Upper lobe of right lung (tissue), 1 donor: ENCODE measurements around the gene TMEM132A. TPM values are rescaled to one million over a fixed set of nuclear protein-coding genes. Genes with fewer than 3 reads are reported as not detected.

Source experiments
- ATAC-seq: fragments of 200-7000 bp; cut with Tn5 transposase; one replicate; pipeline ENCODE4 v1.9.1; 2020; ENCODE audit warnings: mild to moderate bottlenecking, moderate library complexity
- DNase-seq: peaks from one replicate; pipeline ENCODE4 v3.0.0-alpha.2; 2020
- H3K27ac ChIP-seq: fragments of 200-600 bp; one replicate; pipeline ENCODE4 v1.8.0; 2022
- H3K27me3 ChIP-seq: fragments of 200-600 bp; one replicate; pipeline ENCODE4 v1.8.0; 2022; ENCODE audit warnings: mild to moderate bottlenecking
- H3K36me3 ChIP-seq: fragments of 200-600 bp; one replicate; pipeline ENCODE4 v1.8.0; 2022
- H3K4me1 ChIP-seq: fragments of 200-600 bp; one replicate; pipeline ENCODE4 v1.8.0; 2022
- H3K4me3 ChIP-seq: fragments of 200-600 bp; one replicate; pipeline ENCODE4 v1.8.0; 2022; ENCODE audit warnings: mild to moderate bottlenecking
- H3K9me3 ChIP-seq: fragments of 200-600 bp; one replicate; pipeline ENCODE4 v1.8.0; 2022
- intact Hi-C: fragments of 100-400 bp; cut with DNase I; formaldehyde crosslinking; loops from one replicate; pipeline ENCODE4 v1.11.0; 2022
- total RNA-seq: library from RNA; stranded (reverse); fragmentation: NEBNext Ultra II Directional; extraction: Animal tissue kit (Norgen Biotek cat#: 25700); gene quantifications from one replicate; pipeline ENCODE4 v1.2.1, GENCODE V29; 2021
- TF ChIP-seq, protein P1 (sequence below): fragments of 200-600 bp; IDR thresholded peaks from one replicate; pipeline ENCODE4 v1.8.0; 2022; ENCODE audit warnings: antibody characterized with exemption
- donor health status: DM: no; HTN: yes; CAD: no; lungs with severe emphysema.

Gene TMEM132A
- total RNA-seq, 1 donor from 2014 or later = 18.4 TPM

DNA sequence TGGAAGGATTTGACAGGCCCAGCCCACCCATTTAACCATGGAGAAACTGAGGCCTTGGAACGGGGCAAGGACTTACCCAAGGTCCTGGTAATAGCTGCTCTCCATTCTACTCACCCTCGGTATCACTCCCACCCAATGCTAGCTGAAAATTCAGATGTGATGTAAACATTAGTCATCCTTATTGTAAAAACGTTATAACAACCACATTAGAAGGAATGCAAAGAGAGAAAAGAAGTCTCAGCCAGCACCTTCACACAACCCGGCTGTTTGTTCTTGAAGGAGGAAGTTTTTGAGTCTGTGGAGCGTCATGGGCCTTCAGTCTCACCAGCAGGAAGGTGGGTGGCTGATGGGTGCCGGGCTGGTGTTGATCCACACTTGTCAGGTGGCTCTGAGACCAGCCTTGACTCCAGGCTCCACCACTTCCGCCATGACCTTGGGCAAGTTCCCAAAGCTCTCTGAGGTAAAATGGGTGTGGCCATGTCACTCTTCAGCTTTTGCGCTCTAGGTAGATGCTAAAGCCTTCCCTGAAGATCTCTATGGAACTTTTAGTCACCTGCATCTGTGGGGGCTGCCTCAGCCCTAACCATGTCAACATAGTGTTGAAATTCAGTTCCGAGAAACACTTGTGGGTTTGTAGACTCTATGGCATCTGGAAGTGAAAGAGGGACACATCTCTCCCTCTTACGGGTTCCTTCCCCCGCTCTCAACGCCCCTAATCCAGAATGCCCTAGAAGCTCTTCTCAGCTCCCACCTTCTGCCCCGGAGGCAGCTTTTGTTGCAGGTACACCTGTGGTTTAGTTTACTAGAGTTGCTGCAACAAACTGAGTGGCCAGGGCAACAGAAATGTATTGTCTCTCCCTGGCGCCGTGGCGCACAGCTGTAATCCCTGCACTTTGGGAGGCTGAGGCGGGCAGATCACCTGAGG is 62.0 kb downstream of the TMEM132A start:
- H3K4me3 ChIP-seq = no peak overlapping the region
- H3K27me3 ChIP-seq = no peaks in the 10 kb centered on the region
- no peaks in the 10 kb centered on the region for H3K4me1 ChIP-seq
- DNase-seq (peak; percentile 79), ATAC-seq (peak; percentile 88)
- no peaks in the 10 kb centered on the region for H3K9me3 ChIP-seq
- intact Hi-C loops = no loop called here
- TF ChIP-seq, protein P1, sequence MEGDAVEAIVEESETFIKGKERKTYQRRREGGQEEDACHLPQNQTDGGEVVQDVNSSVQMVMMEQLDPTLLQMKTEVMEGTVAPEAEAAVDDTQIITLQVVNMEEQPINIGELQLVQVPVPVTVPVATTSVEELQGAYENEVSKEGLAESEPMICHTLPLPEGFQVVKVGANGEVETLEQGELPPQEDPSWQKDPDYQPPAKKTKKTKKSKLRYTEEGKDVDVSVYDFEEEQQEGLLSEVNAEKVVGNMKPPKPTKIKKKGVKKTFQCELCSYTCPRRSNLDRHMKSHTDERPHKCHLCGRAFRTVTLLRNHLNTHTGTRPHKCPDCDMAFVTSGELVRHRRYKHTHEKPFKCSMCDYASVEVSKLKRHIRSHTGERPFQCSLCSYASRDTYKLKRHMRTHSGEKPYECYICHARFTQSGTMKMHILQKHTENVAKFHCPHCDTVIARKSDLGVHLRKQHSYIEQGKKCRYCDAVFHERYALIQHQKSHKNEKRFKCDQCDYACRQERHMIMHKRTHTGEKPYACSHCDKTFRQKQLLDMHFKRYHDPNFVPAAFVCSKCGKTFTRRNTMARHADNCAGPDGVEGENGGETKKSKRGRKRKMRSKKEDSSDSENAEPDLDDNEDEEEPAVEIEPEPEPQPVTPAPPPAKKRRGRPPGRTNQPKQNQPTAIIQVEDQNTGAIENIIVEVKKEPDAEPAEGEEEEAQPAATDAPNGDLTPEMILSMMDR = no peak
- no peak overlapping the region for H3K27ac ChIP-seq
- no peaks in the 10 kb centered on the region for H3K36me3 ChIP-seq

Other genes with a start within 250 kb of the TMEM132A start
- not detected for gene MS4A8, start 224.8 kb upstream of the TMEM132A start, total RNA-seq
- not detected for gene MS4A18, start 199.7 kb upstream of the TMEM132A start, total RNA-seq
- 147 TPM for gene MS4A15, start 167.6 kb upstream of the TMEM132A start, total RNA-seq
- gene MS4A10, start 139.1 kb upstream of the TMEM132A start, total RNA-seq = not detected
- gene CCDC86, start 82.3 kb upstream of the TMEM132A start, total RNA-seq = 16.6 TPM
- 1.8 TPM for gene PTGDR2, start 68.5 kb upstream of the TMEM132A start, total RNA-seq
- gene ZP1, start 56.9 kb upstream of the TMEM132A start, total RNA-seq = not detected
- 59.8 TPM for gene PRPF19, start 17.9 kb upstream of the TMEM132A start, total RNA-seq
- 156 TPM for gene TMEM109, start 10.3 kb upstream of the TMEM132A start, total RNA-seq
- 139 TPM for gene SLC15A3, start 27.7 kb downstream of the TMEM132A start, total RNA-seq
- gene CD6, start 47.2 kb downstream of the TMEM132A start, total RNA-seq = 3.9 TPM
- 2.5 TPM for gene CD5, start 178.0 kb downstream of the TMEM132A start, total RNA-seq
- 30.2 TPM for gene VPS37C, start 237.0 kb downstream of the TMEM132A start, total RNA-seq